ENCODE data around the gene PIK3C3. TPM values are rescaled to one million over a fixed set of nuclear protein-coding genes. Genes with fewer than 3 reads are reported as not detected.
A peak's percentile ranks its signal among the peaks of the same experiment; 100 is the strongest.

PIK3C3 gene
- total and polyA plus RNA-seq, 4 donors: 12.2 to 25.8 (median 15.8) TPM

DNA sequence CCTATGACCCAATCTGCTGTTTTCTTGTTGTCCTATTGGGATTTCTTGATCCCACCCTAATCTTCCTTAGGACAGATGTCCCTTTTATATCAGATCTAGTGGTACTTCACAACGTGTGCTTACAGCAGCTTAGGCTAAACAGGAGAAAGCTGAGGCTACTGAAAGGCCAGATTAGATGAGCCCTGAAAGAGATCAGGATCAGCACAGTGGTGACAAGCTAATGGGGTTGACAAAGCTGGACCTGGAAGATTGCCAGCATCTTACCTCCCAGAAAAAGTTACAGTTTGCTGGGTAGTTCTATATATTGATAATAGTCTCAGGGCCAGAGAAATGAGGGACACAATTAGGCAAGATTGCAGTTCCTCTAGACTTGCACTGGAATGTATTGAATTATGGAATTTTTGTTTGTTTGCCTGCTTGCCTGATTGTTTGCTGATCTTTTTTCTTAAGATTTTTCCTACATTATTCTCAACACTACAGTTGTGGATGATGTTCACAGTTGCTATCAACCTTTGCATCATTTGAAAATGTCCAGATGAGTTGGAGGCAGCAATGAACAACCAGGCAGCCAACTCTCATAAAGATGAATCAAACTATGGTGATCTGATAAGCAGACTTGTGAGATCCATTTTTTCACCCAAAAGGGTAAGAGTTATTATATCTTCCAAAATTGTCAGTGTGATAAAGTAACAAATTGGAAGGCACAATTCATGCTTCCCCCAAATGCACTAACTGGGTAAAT, 49.1 kb upstream of the PIK3C3 start:
- no peak overlapping the region for H3K27ac ChIP-seq (ENCODE audit: low read depth in 1 of 2, low read length in 2 of 2)

DNA sequence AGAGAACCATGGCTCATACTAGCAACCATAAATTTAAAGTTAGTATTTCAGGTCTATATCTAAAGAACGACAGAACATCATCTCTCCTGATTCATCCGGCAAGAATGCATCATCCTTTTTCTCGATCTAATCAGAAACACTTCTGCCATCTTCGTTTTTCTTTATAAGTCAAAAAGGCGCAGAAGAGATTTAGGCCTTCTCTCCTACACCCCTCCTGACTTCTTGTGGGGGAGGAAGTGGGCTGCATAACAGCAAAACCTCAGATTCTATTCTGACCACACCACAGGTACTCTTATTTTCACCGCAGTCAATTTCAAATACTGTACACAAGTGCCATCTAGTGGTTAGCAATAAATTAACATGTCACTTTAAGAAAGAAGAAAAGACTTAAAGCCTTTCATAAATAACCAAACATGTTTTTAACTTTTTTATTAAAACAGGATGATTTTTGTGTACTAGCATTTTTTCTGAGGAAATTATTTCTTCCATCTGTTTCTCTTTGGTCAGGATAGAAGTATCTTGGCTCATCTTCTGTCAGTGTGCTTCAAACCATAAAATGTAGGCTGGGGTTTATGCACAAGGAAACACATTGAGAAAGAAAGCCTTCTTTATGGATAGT, 48.4 kb upstream of the PIK3C3 start:
- H3K9ac ChIP-seq (ENCODE audit: low read depth in 1 of 2, low read length in 2 of 2): no peak overlapping the region
- peaks cover 0 to 3% (median 1%) of the 10 kb centered on the region in 4 donors for H3K4me1 ChIP-seq (ENCODE audit: control insufficient read depth in 4 of 4, insufficient read depth in 4 of 4, low read length in 3 of 4)
- H3K27ac ChIP-seq (ENCODE audit: low read depth in 1 of 2, low read length in 2 of 2): no peak overlapping the region
- H3K4me3 ChIP-seq (ENCODE audit: low read depth in 1 of 3, low read length in 3 of 3): no peak overlapping the region
- TF ChIP-seq, protein P1, sequence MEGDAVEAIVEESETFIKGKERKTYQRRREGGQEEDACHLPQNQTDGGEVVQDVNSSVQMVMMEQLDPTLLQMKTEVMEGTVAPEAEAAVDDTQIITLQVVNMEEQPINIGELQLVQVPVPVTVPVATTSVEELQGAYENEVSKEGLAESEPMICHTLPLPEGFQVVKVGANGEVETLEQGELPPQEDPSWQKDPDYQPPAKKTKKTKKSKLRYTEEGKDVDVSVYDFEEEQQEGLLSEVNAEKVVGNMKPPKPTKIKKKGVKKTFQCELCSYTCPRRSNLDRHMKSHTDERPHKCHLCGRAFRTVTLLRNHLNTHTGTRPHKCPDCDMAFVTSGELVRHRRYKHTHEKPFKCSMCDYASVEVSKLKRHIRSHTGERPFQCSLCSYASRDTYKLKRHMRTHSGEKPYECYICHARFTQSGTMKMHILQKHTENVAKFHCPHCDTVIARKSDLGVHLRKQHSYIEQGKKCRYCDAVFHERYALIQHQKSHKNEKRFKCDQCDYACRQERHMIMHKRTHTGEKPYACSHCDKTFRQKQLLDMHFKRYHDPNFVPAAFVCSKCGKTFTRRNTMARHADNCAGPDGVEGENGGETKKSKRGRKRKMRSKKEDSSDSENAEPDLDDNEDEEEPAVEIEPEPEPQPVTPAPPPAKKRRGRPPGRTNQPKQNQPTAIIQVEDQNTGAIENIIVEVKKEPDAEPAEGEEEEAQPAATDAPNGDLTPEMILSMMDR (IDR thresholded peaks at IDR 0.05; ENCODE audit: low read depth, low read length, missing input control): peak; percentile 53
- TF ChIP-seq RAD21 (IDR thresholded peaks at IDR 0.05) (peak; percentile 81 to 83), SP1 (IDR thresholded peaks at IDR 0.05) (no peak)
- TF ChIP-seq, protein P2, sequence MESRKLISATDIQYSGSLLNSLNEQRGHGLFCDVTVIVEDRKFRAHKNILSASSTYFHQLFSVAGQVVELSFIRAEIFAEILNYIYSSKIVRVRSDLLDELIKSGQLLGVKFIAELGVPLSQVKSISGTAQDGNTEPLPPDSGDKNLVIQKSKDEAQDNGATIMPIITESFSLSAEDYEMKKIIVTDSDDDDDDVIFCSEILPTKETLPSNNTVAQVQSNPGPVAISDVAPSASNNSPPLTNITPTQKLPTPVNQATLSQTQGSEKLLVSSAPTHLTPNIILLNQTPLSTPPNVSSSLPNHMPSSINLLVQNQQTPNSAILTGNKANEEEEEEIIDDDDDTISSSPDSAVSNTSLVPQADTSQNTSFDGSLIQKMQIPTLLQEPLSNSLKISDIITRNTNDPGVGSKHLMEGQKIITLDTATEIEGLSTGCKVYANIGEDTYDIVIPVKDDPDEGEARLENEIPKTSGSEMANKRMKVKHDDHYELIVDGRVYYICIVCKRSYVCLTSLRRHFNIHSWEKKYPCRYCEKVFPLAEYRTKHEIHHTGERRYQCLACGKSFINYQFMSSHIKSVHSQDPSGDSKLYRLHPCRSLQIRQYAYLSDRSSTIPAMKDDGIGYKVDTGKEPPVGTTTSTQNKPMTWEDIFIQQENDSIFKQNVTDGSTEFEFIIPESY (IDR thresholded peaks at IDR 0.05): no peak
- no peaks in the 10 kb centered on the region for H3K36me3 ChIP-seq (ENCODE audit: control insufficient read depth in 4 of 4, insufficient read depth in 3 of 4, low read depth in 1 of 4, low read length in 3 of 4)
- no peaks in the 10 kb centered on the region for H3K9me3 ChIP-seq (ENCODE audit: control insufficient read depth in 4 of 4, low read length in 3 of 4)
- no peaks in the 10 kb centered on the region for H3K27me3 ChIP-seq (ENCODE audit: control insufficient read depth in 4 of 4, insufficient read depth in 4 of 4, low read length in 3 of 4)
- no peak for DNase-seq (ENCODE audit: low spot score)
- 36% methylated on average over 6 of the region's 6 CpGs for WGBS

More for the DNA sequence above, 49.1 kb upstream of the PIK3C3 start:
- DNase-seq (ENCODE audit: low spot score): no peak
- 65% methylated on average over 1 of the region's 1 CpG for WGBS
- H3K9ac ChIP-seq (ENCODE audit: low read depth in 1 of 2, low read length in 2 of 2): no peak overlapping the region
- no peaks in the 10 kb centered on the region for H3K9me3 ChIP-seq (ENCODE audit: control insufficient read depth in 4 of 4, low read length in 3 of 4)
- H3K4me3 ChIP-seq (ENCODE audit: low read depth in 1 of 3, low read length in 3 of 3): no peak overlapping the region
- TF ChIP-seq, protein P2 (IDR thresholded peaks at IDR 0.05): no peak
- TF ChIP-seq NR2F2 (IDR thresholded peaks at IDR 0.05): no peak
- TF ChIP-seq, protein P3, sequence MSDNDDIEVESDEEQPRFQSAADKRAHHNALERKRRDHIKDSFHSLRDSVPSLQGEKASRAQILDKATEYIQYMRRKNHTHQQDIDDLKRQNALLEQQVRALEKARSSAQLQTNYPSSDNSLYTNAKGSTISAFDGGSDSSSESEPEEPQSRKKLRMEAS (IDR thresholded peaks at IDR 0.05): no peak
- TF ChIP-seq, protein P1 (IDR thresholded peaks at IDR 0.05; ENCODE audit: low read depth, low read length, missing input control): no peak
- H3K4me1 ChIP-seq (ENCODE audit: control insufficient read depth in 4 of 4, insufficient read depth in 4 of 4, low read length in 3 of 4): peaks cover 0 to 3% (median 1%) of the 10 kb centered on the region in 4 donors
- no peaks in the 10 kb centered on the region for H3K27me3 ChIP-seq (ENCODE audit: control insufficient read depth in 4 of 4, insufficient read depth in 4 of 4, low read length in 3 of 4)
- H3K36me3 ChIP-seq (ENCODE audit: control insufficient read depth in 4 of 4, insufficient read depth in 3 of 4, low read depth in 1 of 4, low read length in 3 of 4): no peaks in the 10 kb centered on the region
